Measurements from ENCODE around the gene CACNB4. TPM values are rescaled to one million over a fixed set of nuclear protein-coding genes. Genes with fewer than 3 reads are reported as not detected.
A peak's percentile ranks its signal among the peaks of the same experiment; 100 is the strongest.

The CACNB4 gene
- polyA plus RNA-seq, 2 of the 4 experiments (the other 2 are of a cell fraction) = 0.25 to 0.53 TPM

GRCh38 chr2:151857650-151858049, 241.2 kb downstream of the CACNB4 start (continued):
- TF ChIP-seq FOSL2 (IDR thresholded peaks at IDR 0.05) = no peak
- no peak for TF ChIP-seq FOSL2 (CRISPR knock-in tag; IDR thresholded peaks at IDR 0.05)
- TF ChIP-seq CHD2 (IDR thresholded peaks at IDR 0.05; ENCODE audit: low read length, partially characterized antibody) = no peak
- TF ChIP-seq EP300 (IDR thresholded peaks at IDR 0.05) = no peak

DNA sequence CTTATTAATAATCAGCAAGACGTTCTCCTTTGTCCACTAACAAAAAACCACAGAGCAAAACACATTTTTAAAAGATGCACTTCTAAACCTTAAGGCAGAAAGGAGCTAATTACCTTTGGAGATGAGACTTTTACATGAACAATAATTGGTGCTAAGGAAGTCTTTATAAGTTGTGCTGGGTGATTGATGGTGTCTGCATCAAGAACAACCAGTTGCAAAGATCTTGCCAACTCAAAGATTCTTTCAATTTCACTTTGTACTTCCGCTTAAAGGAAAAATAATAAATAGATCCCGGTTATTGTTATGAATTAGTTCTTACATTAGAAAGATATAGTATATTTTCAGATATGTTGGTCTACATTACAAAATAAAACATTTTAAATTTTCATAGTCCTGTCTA, 243.7 kb downstream of the CACNB4 start:
- Histone ChIP-seq H3K27ac (no peak overlapping the region), H3K4me3 (no peak overlapping the region), H3K4me2 (no peak overlapping the region), H3K4me1 (no peaks in the 10 kb centered on the region; the same call in 2 of the 3 replicates), H3K9me3 (no peaks in the 10 kb centered on the region)
- ATAC-seq = no peak
- 68% methylated on average over 3 of the region's 3 CpGs for WGBS (ENCODE audit: missing lambda C conversion rate)
- TF ChIP-seq MAZ (IDR thresholded peaks at IDR 0.05; ENCODE audit: borderline replicate concordance, low read depth, low read length) (no peak), HES2 (IDR thresholded peaks at IDR 0.05) (no peak), HOXA7 (CRISPR knock-in tag; IDR thresholded peaks at IDR 0.05) (no peak), ZNF302 (CRISPR knock-in tag; IDR thresholded peaks at IDR 0.05) (no peak), CHD4 (IDR thresholded peaks at IDR 0.05; ENCODE audit: borderline replicate concordance) (no peak), RFX5 (IDR thresholded peaks at IDR 0.05) (no peak), REST (IDR thresholded peaks at IDR 0.05) (no peak), JUN (IDR thresholded peaks at IDR 0.05) (no peak)
- no peak for DNase-seq (ENCODE audit: low read depth in 1 of 2, low spot score in 1 of 2)
- no peak for FAIRE-seq
- ChIA-PET CTCF (interaction anchor here (0.8 kb wide), 1 partner anchor 9 kb away, joined by 3 read pairs; no protein-coding TSS in a partner anchor), POLR2A (interaction anchor here (1.0 kb wide), 1 partner anchor 27 kb away, joined by 3 read pairs; the partner anchor contains the start of gene ARL5A)

- 32% methylated on average over 3 of the region's 3 CpGs for WGBS (ENCODE audit: missing lambda C conversion rate)
- Histone ChIP-seq H3K4me2 (0 out of 3 replicates have a peak overlapping the region, but pooled peaks have one; percentile 21), H3K4me3 (no peak overlapping the region), H3K4me1 (peaks cover 10% of the 10 kb centered on the region), H3K9me3 (no peaks in the 10 kb centered on the region), H3K27ac (no peak overlapping the region; a peak in 1 of 6 replicates)
- DNase-seq (ENCODE audit: low read depth in 1 of 2, low spot score in 1 of 2) (no peak), FAIRE-seq (no peak), ATAC-seq (no peak)
- ChIA-PET POLR2A (no interaction called here), CTCF (no interaction called here)
- no peak for TF ChIP-seq GATA3 (IDR thresholded peaks at IDR 0.05; ENCODE audit: borderline replicate concordance)
- TF ChIP-seq ZC3H11A (IDR thresholded peaks at IDR 0.05) = no peak
- TF ChIP-seq USF2 (IDR thresholded peaks at IDR 0.05) = no peak
- TF ChIP-seq EP300 (IDR thresholded peaks at IDR 0.05) = no peak
Measured at GRCh38 chr2:151853070-151853758, 245.6 kb downstream of the CACNB4 start.
